Measurements from ENCODE around the gene CRACR2A. TPM values are rescaled to one million over a fixed set of nuclear protein-coding genes. Genes with fewer than 3 reads are reported as not detected.

Gene CRACR2A
- total RNA-seq, 4 donors from 2014 or later, result 1.1 to 3.3 (median 2.8) TPM

DNA sequence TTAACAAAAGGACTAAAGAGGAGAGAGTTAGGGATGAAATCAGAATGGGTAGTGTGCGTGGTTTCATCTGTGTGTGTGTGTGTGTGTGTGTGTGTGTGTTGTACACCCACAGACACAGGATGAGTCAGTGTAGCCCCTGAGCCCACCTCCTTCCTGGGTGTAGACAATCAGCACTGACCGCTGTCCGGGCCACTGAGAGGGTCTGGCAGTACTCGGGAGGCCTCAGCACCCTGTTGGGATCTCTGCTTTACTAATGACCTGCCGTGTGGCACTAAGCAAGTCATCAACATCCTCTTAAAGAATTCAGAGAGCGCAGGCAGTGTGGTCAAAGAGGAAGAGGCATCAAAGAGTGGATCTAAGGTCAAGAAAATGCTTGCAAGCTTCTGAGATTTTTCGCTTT, 149.3 kb downstream of the CRACR2A start:
- peaks cover 9 to 22% (median 10%) of the 10 kb centered on the region in 4 donors for H3K4me1 ChIP-seq
- H3K36me3 ChIP-seq, result no peaks in the 10 kb centered on the region
- peaks cover 0 to 29% (median 6%) of the 10 kb centered on the region in 4 donors for H3K27me3 ChIP-seq
- TF ChIP-seq POLR2A (IDR thresholded peaks at IDR 0.05; ENCODE audit: low read depth) (no peak), EP300 (IDR thresholded peaks at IDR 0.05) (no peak), POLR2AphosphoS5 (IDR thresholded peaks at IDR 0.05) (no peak)
- TF ChIP-seq, protein P1, sequence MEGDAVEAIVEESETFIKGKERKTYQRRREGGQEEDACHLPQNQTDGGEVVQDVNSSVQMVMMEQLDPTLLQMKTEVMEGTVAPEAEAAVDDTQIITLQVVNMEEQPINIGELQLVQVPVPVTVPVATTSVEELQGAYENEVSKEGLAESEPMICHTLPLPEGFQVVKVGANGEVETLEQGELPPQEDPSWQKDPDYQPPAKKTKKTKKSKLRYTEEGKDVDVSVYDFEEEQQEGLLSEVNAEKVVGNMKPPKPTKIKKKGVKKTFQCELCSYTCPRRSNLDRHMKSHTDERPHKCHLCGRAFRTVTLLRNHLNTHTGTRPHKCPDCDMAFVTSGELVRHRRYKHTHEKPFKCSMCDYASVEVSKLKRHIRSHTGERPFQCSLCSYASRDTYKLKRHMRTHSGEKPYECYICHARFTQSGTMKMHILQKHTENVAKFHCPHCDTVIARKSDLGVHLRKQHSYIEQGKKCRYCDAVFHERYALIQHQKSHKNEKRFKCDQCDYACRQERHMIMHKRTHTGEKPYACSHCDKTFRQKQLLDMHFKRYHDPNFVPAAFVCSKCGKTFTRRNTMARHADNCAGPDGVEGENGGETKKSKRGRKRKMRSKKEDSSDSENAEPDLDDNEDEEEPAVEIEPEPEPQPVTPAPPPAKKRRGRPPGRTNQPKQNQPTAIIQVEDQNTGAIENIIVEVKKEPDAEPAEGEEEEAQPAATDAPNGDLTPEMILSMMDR (IDR thresholded peaks at IDR 0.05), result no peak
- no peak overlapping the region for H3K27ac ChIP-seq (replicated peaks in 1 of 4)
- 80% methylated on average over 7 of the region's 7 CpGs for WGBS
- no peak overlapping the region for H3K4me3 ChIP-seq
- H3K9me3 ChIP-seq, result no peaks in the 10 kb centered on the region
- DNase-seq (ENCODE audit: extremely low spot score), result no peak
- intact Hi-C loops (cut with DNase I), result no loop called here

- Histone ChIP-seq H3K4me1 (peaks cover 9 to 16% (median 10%) of the 10 kb centered on the region in 4 donors), H3K9me3 (no peaks in the 10 kb centered on the region), H3K36me3 (no peaks in the 10 kb centered on the region), H3K27me3 (peaks cover 0 to 29% (median 6%) of the 10 kb centered on the region in 4 donors), H3K27ac (replicated peaks in 1 of 4) (no peak overlapping the region), H3K4me3 (no peak overlapping the region)
- whole genome bisulfite sequencing, result 84% methylated on average over 11 of the region's 11 CpGs
- DNase-seq (ENCODE audit: extremely low spot score), result no peak
- intact Hi-C loops (cut with DNase I), result no loop called here
- TF ChIP-seq POLR2A (IDR thresholded peaks at IDR 0.05; ENCODE audit: low read depth) (no peak), EP300 (IDR thresholded peaks at IDR 0.05) (no peak)
- TF ChIP-seq, protein P1 (IDR thresholded peaks at IDR 0.05), result no peak
Measured at GRCh38 chr12:3602488-3602887, 150.4 kb downstream of the CRACR2A start.

- Histone ChIP-seq H3K4me1 (peaks cover 9 to 16% (median 10%) of the 10 kb centered on the region in 4 donors), H3K36me3 (no peaks in the 10 kb centered on the region), H3K9me3 (no peaks in the 10 kb centered on the region), H3K4me3 (no peak overlapping the region), H3K27ac (replicated peaks in 1 of 4) (no peak overlapping the region), H3K27me3 (peaks cover 0 to 29% (median 6%) of the 10 kb centered on the region in 4 donors)
- 73% methylated on average over 22 of the region's 23 CpGs for WGBS
- TF ChIP-seq EP300 (IDR thresholded peaks at IDR 0.05), result no peak
- no peak for TF ChIP-seq POLR2AphosphoS5 (IDR thresholded peaks at IDR 0.05)
- TF ChIP-seq POLR2A (IDR thresholded peaks at IDR 0.05; ENCODE audit: low read depth), result no peak
- TF ChIP-seq, protein P1 (IDR thresholded peaks at IDR 0.05), result no peak
- intact Hi-C loops (cut with DNase I), result no loop called here
- DNase-seq (ENCODE audit: extremely low spot score), result no peak
Measured at GRCh38 chr12:3601461-3602150, 151.3 kb downstream of the CRACR2A start.

GRCh38 chr12:3600951-3601350, 152.0 kb downstream of the CRACR2A start:
- DNase-seq (ENCODE audit: extremely low spot score), result no peak
- Histone ChIP-seq H3K9me3 (no peaks in the 10 kb centered on the region), H3K4me1 (peaks cover 9 to 16% (median 10%) of the 10 kb centered on the region in 4 donors), H3K4me3 (no peak overlapping the region), H3K36me3 (no peaks in the 10 kb centered on the region), H3K27ac (replicated peaks in 1 of 4) (no peak overlapping the region), H3K27me3 (peaks cover 0 to 29% (median 6%) of the 10 kb centered on the region in 4 donors)
- intact Hi-C loops (cut with DNase I), result no loop called here
- TF ChIP-seq POLR2A (IDR thresholded peaks at IDR 0.05; ENCODE audit: low read depth) (no peak), EP300 (IDR thresholded peaks at IDR 0.05) (no peak), POLR2AphosphoS5 (IDR thresholded peaks at IDR 0.05) (no peak)
- TF ChIP-seq, protein P1 (IDR thresholded peaks at IDR 0.05), result no peak
- WGBS, result 92% methylated on average over 7 of the region's 7 CpGs
